Epithelial cell of proximal tubule (primary cell): ENCODE measurements around the gene KCNQ2. TPM values are rescaled to one million over a fixed set of nuclear protein-coding genes. Genes with fewer than 3 reads are reported as not detected.

Experiments
- DNase-seq: peaks from one replicate; pipeline ENCODE4 v3.0.0-alpha.2; 2011; ENCODE audit warnings: low read depth
- H3K4me3 ChIP-seq: 2 replicates; pipeline ENCODE4 v1.5.1; 2011; ENCODE audit warnings: low read depth, mild to moderate bottlenecking, low read length
- total RNA-seq: library from RNA; depleted of rRNA; stranded (reverse); fragments of >200 nt; gene quantifications from 2 replicates; pipeline ENCODE4 v1.2.3, GENCODE V29; 2015
- TF ChIP-seq, protein P1 (sequence below): conservative IDR thresholded peaks from 2 replicates; pipeline ENCODE4 v1.5.1; 2012; ENCODE audit warnings: low read depth, mild to moderate bottlenecking, low read length

The KCNQ2 gene
- total RNA-seq, 1 donor from 2014 or later, result not detected

DNA sequence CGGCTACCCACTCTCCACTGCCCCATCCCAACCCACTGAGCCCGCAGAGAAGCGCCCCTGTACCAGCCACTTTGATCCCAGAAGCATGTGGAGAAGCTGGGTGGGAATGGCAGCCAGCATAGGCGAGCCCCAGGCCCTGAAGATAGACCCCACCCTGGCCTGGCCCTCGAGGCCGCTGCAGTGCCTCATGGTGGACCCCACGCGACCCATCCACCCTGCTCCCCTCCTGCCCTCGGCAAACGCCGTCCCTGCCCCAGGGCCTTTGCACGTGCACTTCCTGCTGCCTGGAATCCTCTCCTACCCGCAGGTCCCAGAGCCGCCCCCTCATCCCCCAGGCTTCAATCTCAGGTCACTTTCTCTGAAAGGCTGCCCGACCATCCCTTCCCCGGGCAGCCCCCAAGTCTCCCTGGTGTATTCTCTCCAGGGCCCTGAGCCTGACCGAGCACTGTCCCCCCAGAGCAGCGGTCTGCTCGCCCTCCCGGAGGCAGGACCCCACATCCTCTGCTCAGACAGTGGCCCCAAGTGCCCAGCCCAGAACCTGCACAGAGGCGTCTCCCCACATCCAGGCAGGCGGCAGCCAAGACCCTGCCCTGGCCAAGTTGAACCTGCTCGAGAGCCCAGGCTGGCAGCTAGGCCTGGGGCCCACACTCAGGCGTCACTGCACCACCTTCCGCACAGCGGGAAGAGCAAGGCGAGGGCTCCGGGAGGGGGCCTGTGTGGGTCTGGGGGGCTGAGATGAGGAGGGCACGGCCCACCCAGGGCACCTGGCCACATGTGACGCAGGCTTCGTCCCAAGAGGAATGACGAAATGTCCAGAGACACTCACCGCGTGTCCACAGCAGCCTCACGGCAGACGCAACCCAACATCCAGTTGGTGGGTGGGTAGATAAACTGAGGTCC, 14.0 kb downstream of the KCNQ2 start:
- TF ChIP-seq, protein P1, sequence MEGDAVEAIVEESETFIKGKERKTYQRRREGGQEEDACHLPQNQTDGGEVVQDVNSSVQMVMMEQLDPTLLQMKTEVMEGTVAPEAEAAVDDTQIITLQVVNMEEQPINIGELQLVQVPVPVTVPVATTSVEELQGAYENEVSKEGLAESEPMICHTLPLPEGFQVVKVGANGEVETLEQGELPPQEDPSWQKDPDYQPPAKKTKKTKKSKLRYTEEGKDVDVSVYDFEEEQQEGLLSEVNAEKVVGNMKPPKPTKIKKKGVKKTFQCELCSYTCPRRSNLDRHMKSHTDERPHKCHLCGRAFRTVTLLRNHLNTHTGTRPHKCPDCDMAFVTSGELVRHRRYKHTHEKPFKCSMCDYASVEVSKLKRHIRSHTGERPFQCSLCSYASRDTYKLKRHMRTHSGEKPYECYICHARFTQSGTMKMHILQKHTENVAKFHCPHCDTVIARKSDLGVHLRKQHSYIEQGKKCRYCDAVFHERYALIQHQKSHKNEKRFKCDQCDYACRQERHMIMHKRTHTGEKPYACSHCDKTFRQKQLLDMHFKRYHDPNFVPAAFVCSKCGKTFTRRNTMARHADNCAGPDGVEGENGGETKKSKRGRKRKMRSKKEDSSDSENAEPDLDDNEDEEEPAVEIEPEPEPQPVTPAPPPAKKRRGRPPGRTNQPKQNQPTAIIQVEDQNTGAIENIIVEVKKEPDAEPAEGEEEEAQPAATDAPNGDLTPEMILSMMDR, result no peak
- no peak for DNase-seq
- H3K4me3 ChIP-seq, result no peak overlapping the region

DNA sequence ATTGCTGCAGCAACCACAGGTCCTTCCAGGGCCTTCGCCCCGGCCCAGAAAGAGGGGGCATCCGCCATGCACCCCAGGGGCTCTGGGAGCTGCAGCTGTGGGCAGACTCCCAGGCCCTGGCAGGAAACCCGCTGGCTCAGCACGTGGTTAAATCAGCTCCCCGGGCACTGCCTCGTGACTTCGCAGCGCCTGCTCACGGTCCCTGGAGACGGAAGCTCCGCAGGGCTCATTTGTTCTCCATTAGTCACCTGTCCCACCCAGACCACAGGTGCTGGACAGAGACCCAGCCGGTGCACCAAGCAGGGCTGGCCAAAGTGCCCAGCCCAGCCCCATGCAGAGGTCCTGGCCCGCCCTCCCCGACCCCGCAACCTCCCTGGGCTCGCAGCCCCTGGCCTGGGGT, 14.7 kb downstream of the KCNQ2 start:
- no peak overlapping the region for H3K4me3 ChIP-seq
- DNase-seq, result no peak
- TF ChIP-seq, protein P1, result no peak

DNA sequence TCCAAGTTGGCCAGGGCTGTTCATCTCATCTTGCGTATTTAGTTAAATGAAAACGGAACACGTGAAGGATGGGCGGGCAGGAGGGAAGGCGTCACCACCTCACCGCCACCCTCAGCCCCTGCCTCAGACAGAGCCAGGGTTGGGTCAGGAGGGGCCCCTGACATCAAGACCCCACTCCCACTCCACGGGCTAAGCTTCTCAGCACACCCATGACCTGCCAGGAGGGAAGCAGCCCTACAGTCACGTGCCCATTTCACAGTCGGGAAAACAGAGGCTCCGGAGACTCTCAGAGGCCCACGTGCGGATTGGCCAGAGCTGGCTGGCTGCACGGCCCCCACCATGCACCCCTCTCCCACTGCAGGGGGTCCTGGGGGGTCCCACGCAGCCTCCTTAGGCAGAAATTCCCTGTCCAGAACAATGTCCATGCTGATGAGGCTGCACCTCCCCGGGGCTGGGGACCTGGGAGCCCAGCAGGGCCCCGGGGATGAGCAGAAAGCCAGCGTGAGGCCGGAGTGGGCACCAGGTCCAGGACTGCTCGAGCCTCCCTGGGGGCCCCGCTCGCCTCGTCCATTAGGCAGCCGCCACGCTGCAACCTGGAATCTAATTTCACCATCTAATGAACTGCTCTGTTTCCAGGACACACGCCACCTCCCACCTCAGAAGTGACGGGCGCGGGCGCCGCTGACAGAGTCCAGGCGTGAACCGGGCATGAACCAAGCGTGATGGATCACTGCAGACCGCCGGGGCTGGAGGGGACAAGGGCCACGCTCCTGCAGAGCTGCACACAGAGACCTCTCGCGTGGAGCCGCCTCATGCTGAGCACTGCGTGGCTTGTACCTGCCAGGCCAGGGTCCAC, 15.8 kb downstream of the KCNQ2 start:
- DNase-seq, result no peak
- H3K4me3 ChIP-seq, result no peak overlapping the region
- TF ChIP-seq, protein P1, result no peak

DNA sequence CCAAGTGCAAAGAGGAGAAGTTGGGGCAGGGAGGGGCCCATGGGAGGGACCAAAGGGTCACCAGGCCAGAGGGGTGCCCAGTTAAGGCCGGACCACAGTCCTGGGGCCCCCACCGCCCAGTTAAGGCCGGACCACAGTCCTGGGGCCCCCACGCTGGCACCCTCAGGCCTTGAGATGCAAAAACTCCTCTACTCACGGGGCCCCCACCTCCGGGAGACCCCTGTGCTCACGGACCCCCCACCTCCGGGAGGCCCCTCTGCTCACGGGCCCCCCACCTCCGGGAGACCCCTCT, 16.9 kb downstream of the KCNQ2 start:
- DNase-seq, result no peak
- H3K4me3 ChIP-seq, result no peak overlapping the region
- TF ChIP-seq, protein P1, result no peak

DNA sequence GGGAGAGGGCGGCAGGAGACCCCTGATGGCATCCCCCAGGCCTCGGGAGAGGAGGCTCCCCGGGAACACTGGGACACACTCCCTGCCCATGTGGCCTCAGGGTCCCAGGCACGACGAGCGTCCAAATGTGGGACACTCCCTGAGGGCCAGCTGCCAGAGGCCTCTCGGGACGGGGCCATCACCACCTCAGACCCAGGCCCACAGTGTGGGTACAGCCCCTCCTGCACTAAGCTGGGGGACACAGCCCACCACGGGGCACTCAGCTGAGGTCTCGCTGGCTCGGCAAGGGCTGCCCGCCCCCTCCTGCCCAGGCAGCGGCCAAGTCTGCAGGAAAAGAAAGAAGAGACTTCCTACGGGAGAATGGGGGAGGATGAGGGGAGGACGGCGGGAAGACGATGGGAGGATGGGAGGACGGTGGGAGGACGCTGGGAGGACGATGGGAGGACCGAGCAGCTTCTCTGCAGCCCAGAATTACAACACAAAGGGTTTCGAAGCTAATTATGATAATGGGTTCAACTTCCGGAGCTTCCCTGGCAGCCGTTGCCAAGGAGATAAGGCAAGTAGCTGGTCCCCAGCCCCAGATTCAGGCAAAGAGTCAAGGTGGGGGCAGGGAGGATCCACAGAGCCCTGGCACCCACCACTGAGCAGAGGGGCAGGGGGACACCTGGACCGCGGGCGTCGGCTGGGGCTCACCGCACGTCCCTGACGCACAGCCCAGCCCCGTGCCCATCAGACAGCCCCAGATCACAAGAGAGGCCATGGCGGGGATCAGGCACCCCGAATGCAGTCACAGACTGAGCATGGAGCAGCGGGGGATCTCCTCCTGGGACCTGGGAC, 17.5 kb downstream of the KCNQ2 start:
- no peak for DNase-seq
- TF ChIP-seq, protein P1, result no peak

DNA sequence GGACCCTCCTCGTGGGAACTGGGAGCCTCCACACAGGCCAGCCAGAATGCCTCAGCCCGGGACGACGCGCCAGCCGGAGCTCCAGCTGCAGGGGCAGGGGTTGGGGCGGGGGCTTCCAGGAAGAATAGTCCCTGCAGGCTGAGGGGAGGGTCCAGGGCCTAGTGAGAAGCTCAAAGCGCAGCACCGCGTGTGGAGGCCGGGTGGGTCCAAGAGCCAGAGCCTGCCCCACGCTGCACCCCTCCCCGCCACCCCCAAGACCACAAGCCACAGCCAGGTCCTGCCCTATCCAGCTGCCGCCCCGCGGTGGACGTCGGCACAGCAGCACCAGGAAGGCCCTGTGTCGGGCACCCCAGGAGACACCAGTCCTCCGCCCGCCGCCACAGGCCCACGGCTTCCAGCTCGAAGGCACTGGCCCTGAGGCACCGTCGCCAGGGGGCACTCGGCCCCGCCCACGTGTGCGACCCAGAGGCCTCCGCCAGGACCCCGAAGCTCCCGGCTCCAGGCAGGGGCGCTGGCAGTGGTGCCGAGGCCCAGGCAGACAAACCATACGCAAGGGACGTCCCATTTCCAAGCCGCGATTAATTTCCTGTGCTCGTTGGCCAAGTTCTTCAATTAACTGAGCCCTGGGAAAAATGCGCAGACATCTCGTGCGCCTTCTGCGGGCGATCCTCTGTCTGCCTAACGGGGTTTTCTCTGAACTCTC, 19.5 kb downstream of the KCNQ2 start:
- no peak overlapping the region for H3K4me3 ChIP-seq
- TF ChIP-seq, protein P1, result no peak
- no peak for DNase-seq

More for the DNA sequence above, 17.5 kb downstream of the KCNQ2 start:
- no peak overlapping the region for H3K4me3 ChIP-seq
